Measurements from ENCODE around the gene PLEKHJ1.
"Not testable (repeated sequence)": the region's sequence is repeated elsewhere in the genome, so short reads cannot be mapped to it uniquely, and the experiment has no call there.

The PLEKHJ1 gene, protein sequence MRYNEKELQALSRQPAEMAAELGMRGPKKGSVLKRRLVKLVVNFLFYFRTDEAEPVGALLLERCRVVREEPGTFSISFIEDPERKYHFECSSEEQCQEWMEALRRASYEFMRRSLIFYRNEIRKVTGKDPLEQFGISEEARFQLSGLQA

DNA sequence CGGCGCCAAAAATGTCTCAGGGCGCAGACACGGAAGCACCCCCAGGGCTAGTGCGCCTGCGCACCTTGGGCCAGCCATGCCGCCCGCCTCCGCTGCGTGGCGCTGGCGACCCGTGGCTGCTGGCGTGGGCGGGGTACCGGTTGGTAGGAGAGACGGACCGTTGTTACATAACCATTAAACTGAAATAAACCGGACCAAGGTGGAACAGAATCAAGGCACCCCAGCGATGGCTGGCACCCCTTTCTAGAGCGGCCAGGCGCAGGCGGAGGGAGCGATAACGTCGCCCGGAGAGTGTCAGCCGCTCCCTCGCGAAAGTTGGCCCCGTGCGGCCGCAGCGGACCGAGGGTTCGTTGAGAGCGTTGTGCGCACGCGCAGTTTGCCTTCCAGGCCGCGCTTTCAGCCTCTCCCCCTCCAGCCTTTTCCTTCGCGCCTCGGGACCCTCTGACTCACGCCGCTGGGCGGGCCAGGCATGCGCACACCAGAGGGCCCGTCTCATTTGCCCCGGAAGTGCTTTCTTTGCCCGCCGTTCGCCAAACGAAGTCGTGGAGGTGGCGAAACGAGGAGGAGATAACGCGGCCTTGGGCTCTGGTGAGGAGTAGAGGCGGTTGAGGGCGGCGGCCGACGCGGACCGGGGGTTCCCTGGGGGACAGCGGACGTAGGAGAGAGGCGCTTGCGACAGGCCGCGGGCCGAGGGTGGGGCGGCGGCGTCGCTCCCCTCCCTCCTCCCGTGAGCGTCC lies at the start of gene PLEKHJ1, which contains the start of gene SF3A2:
Gene PLEKHJ1 (minus strand): TSS at position 16 of the 737 bp plus-strand sequence. CDS start 81 bp downstream, outside the sequence.
Gene SF3A2 (plus strand): TSS at position 511 of the 737 bp plus-strand sequence. CDS start 6,595 bp downstream, outside the sequence.
- peak; percentile 96 to 99 for DNase-seq

DNA sequence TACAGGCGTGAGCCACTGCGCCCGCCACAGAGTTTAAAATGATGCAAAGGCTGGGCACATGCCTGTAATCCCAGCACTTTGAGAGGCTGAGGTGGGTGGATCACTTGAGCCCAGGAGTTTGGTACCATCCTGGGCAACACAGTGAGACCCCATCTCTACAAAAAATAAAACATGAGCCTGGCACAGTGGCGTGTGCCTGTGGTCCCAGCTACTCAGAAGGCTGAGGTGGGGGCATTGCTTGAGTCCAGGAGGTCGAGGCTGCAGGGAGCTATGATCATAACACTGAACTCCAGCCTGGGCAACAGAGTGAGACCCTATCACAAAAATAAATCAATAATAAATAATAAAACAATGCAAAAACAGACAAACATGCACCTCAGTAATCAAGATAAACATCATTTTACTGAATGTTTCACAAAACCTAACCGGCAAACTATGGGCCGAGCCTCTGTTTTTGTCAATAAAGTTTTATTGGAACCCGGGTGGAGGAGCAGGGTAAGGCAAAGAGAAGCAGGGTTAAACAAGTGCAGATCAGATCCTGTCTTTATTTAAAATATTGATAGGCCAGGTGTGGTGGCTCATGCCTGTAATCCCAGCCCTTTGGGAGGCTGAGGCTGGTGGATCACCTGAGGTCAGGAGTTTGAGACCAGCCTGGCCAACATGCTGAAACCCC lies 47.8 kb upstream of the PLEKHJ1 start:
- no peak for DNase-seq

DNA sequence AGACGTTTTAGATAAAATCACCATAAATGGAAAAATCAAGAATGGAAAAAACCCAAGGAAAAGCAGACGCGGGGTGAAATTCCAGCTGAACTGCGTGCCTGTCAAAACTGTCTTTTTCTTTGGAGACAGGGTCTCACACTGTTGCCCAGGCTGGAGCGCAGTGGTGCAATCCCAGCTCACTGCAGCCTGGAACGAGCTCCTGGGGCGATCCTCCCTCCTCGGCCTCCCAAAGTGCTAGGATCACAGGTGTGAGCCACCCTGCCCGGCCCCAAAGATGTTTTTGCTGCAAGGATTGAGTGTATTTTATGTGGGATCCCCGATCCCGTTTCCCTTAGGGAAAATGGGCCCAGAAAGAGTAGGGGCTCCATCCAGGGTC lies 46.7 kb upstream of the PLEKHJ1 start:
- no peak for DNase-seq

DNA sequence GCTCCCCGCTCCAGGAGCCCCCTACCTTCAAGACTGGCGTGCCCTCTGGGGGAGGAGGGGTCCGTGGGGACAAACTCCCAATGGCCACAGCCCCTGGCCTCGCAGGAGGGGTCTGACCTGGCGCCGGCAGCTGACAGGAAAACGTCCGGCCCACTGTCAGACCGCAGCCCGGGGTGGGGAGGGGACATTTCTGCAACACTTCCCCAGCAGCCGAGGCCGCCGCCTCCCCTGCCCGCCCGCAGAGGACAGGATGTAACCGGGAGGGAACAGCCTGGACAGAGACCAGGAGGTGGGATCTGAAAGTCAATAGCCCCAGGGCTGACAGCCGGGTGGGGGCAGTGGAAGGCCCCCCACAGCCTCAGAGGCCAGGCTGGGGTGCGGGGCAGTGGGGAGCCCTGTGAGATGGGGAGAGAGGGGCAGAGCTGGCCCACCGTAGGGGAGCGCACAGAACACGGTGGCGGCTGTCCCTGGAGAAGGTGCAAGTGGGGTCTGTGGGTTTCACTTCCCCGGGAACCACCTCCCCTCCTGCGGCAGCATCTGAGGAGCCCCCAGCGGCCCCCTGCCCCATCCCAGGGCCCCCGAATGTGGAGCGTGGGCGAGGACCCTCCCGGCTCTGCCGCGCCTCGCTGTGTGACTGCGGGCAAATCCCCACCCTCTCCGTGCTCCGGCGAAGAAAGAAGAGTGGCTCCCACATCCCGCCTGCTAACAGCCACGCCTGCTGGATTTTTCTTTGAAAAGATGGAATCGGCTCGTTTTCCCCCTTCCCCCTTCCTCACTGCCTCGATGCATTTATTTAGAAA lies 46.1 kb upstream of the PLEKHJ1 start, which contains the start of gene PEAK3:
Gene PEAK3 (minus strand): TSS at position 114 of the 800 bp plus-strand sequence. CDS start 1,244 bp downstream, outside the sequence.
- no peak for DNase-seq

DNA sequence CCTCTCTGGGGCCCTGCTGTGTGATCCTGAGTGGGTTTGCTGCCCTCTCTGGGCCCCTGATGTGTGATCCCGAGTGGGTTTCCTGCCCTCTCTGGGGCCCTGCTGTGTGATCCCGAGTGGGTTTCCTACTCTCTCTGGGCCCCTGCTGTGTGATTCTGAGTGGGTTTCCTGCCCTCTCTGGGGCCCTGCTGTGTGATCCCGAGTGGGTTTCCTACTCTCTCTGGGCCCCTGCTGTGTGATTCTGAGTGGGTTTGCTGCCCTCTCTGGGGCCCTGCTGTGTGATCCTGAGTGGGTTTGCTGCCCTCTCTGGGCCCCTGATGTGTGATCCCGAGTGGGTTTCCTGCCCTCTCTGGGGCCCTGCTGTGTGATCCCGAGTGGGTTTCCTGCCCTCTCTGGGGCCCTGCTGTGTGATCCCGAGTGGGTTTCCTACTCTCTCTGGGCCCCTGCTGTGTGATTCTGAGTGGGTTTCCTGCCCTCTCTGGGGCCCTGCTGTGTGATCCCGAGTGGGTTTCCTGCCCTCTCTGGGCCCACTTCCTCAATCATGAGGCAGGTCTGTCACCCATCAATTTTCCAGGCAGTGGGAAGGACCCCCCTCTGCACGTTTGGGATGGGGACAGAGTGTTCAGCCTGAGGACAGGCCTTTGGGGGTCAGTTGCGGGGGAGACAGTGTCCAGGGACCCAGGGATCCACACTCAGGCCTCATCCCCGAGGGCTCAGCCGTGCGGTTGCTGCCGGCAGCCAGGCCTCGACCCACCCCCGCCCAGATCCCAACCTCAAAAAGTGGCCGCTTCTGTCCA lies 45.3 kb upstream of the PLEKHJ1 start:
- DNase-seq = not testable (repeated sequence)

DNA sequence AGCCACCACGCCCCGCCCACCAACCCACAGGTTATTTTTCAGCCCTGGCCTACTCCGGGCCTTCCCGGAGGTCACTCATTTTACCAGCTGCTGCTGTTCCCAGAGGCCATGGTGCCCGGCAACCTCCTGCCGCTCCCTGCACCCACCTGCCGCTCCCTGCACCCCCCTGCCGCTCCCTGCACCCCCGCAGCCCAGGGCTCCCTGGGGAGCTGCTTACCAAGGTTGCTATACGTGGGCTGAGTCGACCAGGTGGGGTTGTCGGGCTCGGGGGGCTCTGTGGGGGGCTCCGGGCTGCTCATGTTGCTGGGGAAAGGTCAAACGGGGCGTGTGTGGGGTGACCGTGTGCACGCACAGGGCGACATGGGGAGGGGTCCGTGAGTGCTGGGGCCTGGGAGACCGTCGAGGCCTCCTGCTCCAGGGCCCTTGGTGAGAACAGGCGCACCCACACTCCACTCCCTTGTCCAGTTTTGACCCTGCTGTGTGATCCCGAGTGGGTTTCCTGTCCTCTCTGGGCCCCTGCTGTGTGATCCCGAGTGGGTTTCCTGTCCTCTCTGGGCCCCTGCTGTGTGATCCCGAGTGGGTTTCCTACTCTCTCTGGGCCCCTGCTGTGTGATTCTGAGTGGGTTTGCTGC lies 44.6 kb upstream of the PLEKHJ1 start:
- no peak for DNase-seq

DNA sequence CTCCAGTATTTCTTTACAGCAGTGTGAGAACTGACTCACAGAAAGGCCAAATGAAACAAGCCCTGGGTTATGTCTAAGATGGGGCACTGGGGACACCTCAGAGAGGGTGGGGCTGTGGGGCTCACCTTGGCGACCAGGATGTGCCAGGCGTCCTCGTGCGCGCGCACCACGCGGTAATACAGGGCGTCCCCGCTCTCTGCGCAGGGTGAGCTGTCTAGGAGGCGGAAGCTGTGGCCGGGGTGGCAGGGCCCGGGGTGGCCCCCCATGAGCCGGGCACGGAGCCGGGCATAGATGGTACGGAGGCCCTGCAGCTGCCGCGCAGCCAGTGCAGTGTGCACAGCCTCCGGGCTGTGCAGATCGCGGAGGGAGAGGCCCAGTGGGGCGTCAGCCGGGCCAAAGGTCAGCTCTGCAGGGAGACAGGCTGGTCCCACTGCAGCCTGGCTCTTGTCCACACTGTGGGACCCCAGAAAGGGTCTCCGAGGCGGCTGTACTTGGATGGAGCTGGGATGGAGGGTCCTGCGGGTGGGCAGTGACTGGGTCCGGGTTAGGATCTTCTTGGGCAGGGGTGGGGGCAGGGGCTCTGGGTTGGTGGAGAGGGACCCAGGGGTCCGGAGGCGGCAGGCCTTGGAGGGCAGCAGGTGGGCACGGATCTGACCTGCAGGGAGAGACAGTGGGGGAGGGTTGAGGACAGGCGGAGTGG lies 42.5 kb upstream of the PLEKHJ1 start:
- no peak for DNase-seq

DNA sequence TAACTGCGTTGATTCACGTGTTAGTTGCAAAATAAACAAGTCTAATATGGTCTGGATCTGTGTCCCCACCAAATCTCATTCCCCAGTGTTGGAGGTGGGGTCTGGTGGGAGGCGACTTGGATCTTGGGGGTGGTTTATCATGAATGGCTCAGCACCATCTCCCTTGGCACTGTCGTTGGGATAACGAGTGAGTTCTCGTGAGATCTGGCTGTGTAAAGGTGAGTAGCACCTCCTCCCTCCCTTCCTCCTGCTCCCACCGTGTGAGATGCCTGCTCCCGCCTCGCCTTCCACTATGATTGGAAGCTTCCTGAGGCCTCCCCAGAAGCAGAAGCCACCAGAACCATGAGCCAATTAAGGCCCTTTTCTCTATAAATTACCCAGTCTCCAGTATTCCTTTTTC lies 41.0 kb upstream of the PLEKHJ1 start:
- DNase-seq = no peak

DNA sequence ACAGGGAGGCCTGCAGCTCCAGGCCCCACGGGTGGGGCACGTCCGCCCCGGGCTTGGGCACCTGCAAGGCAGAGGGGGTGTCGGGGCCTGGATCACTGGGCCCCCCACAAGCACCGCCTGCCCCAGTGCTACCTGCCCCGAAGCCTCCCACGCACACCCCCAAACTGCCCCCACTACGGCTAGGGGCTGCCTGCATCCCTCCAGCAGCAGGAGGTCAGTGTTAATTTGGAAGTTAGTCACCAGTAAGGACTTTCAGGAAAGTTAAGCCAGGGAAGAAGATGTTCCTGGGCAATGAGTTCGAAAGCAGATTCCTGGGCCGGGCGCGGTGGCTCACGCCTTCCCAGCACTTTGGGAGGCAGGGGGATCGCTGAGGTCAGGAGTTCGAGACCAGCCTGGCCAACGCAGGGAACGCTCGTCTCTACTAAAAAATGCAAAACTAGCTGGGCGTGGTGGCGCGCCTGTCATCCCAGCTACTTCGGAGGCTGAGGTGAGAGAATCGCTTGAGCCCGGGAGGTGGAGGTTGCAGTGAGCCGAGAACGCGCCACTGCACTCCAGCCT lies 40.4 kb upstream of the PLEKHJ1 start:
- DNase-seq = no peak

DNA sequence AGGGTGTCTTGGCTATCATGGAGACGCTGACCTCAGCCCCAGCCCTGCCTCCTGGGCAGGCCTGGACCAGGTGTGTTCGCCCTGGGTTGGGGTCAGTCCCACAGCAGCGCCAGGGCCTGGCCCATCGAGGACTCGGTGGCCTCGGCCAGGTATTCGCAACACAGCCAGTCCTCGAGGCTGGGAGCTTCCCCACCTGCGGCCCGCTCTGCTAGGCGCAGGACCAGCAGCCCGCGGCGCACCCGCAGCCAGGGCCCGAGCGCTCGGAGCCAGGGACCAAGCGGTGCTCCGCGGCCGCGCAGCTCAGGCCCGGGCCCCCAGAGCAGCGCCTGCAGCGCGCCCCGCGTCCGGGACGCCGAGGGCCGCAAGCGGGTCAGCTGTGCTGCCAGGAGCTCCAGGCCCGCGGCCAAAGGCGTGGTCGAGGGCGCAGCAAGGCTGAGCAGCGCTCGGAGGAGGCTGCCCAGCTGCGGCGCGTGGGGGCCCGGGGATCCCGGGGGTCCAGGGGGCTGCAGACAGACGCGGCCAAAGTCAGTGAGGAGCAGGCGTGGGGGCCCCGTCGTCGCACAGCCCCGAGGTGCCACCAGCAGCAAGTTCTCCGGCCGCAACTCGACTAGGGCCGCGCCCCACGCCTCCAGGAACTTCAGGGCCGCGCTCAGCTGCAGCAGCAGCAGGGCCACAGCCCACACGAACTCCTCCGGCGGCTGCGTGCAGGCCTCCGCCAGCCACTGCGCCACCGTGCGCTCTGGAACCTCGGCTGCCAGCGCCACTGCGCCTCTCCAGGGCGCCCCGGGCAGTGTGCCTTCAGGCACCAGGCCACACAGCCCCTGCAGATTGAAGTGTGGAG lies 39.7 kb upstream of the PLEKHJ1 start:
- no peak for DNase-seq

DNA sequence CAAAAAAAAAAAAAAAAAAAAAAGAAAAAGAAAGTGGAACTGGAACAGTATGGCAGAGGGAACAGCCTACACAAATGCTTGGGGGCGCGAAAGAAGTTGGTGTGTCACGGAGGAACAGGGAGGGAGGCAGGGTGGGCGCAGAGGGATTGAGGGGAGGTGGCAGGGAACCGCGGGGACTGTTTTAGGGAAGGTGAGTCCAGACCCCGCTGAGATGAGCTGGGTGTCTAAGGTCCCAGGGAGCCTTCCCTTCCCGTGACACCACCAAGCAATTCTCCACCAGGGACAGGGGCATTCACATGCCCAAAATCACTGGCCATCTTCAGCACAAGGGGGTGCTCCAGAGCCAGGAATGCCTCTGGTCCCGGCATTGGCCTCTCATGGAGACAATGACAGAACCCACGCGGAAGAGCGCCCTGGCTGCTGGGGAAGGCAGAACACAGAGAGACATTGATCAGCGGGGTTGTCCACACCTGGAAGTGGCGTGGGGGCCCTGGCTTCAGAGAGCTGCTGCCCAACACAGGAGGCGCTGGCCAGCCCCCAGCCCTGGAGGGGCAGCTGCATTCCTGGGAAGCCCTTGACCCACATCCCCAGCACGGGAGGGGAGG lies 38.9 kb upstream of the PLEKHJ1 start:
- peak; percentile 52 to 68 for DNase-seq

DNA sequence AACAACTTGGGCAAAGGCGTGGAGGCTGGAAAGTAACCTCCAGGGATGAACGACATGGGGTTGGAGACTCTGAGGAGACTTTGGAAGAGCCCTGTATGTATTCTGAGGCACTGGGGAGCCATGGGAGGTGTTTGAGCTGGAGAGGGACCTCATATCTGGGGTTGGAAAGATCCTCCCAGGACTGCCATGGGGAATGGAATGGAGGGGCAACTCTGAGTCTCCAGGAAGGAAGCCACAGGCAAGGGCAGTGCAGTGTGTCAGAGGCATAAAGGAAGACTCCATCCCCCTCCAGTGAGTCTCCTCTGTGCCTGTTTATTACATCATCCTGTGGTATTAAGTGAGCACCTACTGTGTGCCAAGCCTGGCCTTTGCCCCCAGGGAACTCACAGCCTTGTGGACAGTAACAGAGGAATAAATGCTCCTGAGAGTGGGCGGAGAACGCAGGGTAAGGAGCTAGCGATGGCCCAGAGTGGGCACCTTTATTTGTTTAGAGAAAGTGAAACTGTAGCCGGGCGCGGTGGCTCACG lies 38.1 kb upstream of the PLEKHJ1 start:
- no peak for DNase-seq

DNA sequence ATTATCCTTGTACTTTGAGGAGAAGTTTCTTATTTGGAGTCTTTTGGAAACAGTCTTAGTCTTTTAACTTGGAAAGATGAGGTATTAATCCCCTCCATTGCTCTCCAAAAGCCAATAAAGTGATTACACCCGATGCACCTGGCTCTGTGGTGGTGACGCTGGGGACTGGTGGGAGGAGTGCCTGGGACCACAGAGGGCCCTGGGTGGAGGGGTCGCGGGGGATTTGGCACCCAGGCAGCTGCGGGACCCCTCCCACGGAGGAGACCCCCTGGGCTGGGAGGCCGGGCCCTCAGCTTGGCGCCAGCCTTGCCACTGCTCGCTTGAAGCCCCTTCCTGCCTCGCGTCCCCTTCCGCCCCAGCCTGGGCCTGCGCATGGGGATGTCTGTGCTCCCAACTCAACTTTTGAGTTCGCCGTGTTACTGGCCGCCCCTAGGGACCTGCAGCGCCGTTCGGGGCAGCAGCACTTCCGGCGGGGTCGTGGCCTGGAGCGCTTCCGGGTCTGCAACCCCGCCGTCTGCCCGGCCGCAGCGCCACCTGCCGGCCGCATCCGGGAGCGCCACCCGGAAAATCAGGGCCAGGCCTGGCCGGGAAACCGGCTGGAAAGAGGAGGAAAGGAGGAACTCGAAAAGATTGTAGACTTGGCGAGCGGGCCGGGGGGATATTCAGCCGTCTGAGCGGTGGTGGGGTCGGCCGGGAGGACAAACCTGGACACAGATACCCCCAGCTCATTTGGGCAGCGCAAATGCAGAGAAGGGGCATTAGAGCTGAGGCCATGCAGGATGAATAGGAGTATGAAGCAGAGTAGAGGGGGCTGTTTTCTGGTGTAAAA lies 37.4 kb upstream of the PLEKHJ1 start:
- DNase-seq = peak; percentile 51 to 85

DNA sequence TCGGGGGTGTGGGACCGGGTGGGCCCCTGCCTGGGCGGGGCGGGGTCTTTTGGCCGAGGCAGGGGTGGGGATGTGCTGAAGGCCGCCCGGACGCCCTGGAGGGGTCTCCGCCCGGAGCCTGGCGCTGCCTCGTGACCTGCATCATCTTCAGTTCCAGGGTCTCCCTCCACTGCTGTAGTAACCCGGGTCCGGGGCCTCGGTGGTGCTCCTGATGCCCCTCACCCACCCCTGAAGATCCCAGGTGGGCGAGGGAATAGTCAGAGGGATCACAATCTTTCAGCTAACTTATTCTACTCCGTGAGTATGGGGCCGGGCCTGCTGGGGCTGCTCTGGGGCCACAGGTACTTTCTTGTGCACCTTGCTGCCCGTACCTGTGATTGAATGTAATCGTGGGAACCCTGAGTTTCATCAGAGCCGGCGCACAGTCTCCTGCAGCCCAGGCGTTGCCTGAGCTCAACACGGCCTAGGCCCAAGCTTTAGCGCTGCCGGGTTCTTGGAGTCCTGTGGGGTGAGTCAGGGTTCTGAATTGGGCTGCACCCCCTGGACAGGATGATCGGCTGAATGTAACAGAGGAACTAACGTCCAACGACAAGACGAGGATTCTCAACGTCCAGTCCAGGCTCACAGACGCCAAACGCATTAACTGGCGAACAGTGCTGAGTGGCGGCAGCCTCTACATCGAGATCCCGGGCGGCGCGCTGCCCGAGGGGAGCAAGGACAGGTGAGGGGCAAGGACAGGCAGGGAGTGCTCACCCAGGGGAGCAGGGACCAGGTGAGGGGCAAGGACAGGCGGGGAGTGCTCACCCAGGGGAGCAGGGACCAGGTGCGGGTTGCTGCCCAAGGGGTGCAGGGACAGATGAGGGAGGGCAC lies 35.3 kb upstream of the PLEKHJ1 start:
- no peak for DNase-seq

DNA sequence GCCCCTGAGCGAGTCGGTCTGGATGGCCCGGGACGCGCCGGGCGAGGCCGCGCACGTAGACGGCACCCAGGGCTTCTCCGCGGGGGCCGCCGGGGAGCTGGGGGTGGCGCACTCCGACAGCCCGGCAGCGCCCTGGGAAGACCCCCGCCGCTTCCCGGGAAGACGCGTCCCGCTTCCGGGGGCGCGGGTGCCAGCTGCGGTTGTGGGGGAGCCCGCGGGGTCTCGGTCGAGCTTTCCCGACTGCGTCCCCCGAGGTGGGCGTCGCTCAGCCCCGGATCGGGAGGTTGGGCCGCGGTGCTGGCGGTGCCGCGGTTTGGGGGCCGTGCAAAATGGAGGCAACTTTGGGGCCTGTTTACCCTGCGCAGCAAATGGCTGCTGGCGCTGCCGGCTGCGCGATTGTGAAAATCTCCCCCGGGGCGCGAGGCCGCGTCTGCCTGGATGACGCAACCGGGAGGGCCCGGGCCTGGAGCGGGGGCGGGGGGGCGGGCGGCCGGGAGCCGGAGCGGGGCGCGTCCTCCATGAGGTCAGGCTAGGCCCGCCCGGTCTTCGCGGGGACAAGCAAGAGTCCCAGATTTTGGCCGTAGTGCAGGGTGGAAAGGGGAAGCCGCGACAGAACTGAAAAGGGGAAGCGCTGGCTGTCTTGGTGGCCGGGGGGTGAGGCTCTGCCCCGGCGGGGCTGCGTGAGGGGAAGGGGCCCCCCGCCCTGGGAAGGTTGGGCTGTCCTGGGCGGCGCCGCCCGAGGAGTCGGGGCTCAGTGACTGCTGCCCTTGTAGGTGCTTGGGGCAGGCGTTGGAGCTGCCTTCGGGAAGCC lies 34.5 kb upstream of the PLEKHJ1 start:
- DNase-seq = peak in 1 of 2 experiments; percentile 46

DNA sequence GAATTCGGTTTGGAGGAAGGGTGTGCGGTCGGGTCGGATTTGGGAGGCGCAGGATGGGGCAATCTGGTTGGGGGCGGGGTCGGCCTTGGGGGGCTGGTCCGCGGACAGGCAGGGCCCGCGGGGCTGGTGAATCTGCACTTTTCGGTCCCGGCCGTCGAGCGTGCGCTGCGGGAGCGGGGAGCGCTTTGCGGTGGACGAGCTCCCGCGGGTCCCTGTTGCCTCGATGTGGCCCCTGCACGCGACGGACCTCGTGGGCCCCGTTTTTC lies 34.0 kb upstream of the PLEKHJ1 start:
- no peak for DNase-seq
